Stimulated activated CD4-positive, alpha-beta T cell treated with anti-CD3 and anti-CD28 coated beads, Interleukin-1b, Interleukin-23, amount 100 ng/mL, for 24 hours (primary cell): ENCODE data around the gene PARP1.

Experiments used
- DNase-seq, 4 experiments: peaks; one replicate each; pipeline ENCODE4 v3.0.0-alpha.2; 2020; ENCODE audit warnings: low read depth in 4 of 4, low spot score in 1 of 4

Gene PARP1

DNA sequence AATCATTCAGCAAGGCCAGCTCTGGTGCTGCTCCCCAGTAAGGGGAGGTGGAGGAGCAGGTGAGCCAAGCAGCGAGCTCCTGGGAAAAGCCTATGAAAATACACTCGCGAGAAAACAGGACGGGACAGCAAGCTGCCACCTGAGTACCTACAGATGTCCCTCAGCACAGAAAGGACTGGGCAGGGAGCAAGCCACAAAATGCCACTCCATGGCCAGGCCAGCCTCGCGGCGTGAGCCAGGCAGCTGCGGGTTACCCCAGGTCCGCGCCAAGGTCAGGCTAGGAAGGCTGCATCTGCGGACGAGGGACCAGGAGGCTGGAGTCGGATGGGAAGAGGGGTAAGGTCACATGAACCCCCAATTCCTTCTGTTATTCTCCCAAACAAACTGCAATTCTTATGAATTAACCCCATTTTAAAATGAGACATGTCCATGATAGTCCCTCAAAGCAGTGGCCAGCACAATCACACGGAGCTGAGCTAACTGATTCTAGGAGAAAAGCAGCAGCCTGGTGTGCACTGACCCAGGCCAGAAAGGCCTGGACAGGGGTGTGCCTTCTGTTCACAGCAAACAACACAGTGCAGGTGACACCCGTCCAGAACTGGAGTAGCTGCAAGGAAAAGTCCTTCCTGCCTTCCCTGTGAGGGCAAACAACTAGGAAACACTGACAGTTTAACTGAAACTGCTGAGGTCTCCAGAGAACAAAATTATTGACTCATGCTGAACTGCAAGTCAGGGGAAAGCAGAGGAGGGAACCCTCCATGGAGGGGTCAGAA, 26.5 kb downstream of the PARP1 start:
- no peak for DNase-seq

- DNase-seq, result no peak
Observed at GRCh38 chr1:226378071-226378470, 29.8 kb downstream of the PARP1 start.

GRCh38 chr1:226376300-226376699, 31.6 kb downstream of the PARP1 start:
- no peak for DNase-seq

DNA sequence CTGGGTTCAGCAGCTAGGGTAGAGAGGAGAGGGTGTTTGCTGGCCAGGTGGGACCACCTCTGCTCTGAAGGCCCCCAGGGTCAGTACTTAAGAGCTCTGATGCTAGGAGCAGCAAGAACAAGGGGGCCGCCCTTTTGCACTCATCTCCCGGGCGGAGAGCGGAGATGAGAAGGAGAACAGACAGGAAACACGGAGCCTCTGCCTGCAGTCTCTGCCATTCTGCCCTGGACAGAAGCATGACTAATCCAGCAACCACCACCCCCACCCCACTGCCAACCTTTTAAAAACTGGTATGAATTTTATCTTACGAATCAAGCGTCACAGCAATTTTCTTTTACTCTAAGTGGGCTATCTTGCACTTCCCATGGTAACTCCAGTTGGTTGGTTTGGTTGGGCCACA, 34.5 kb downstream of the PARP1 start:
- DNase-seq, result no peak

DNA sequence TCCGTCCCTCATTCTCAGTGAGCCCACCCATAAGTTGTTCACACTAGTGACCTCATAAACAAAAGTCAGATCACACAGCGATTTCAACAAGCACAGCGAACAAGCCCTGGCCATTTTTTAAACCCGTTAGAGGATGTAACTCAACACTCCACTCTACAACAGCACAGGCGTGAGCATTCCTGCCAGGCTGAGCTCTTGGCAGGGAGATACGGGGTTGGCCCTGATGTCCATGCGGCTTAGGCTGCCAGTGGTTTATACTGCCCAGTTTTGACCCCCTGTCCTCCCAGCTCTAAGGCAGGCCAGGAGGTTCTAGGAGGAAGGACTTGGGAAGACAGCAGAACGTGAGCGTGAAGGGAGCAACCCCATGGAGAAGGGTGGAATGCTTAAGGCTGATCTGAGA, 35.0 kb downstream of the PARP1 start:
- DNase-seq, result no peak

GRCh38 chr1:226371866-226372490, 35.9 kb downstream of the PARP1 start:
- DNase-seq, result no peak

DNA sequence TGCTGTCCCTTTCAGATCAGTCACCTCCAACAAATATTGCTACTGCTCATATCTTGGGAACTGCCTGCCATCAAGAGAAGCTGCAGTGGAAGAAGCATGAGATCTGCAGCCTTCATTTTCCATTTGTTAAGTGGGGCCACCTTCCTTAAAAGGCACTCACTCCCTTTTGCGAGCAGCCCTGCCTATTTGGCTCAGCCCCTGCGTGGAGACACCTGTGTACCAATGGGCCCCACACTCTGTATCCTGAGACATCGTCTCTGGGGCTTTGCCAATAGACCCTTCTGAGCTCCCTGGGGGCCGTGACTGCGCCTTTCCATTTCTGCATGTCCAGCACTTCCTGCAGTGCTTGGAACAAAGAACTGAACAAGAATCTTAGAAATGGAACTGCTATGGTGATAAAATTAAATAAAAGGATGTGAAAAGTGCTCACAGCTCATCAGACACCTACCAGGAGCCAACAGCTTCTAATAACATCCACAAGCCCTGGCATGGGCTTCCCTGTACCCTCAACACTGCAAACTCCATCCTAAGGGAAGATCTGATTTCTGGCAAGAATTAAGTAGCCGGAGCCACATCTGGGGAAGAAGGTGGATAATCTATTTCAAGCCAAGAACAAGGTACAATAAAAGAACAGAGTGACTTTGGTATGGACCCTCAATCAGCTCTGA, 36.7 kb downstream of the PARP1 start:
- no peak for DNase-seq

GRCh38 chr1:226370144-226370923, 37.6 kb downstream of the PARP1 start:
- DNase-seq, result no peak

GRCh38 chr1:226369110-226369509, 38.8 kb downstream of the PARP1 start:
- DNase-seq, result no peak

- DNase-seq, result no peak
Observed at GRCh38 chr1:226366290-226366689, 41.6 kb downstream of the PARP1 start.

- no peak for DNase-seq
Observed at GRCh38 chr1:226365831-226366231, 42.1 kb downstream of the PARP1 start.

DNA sequence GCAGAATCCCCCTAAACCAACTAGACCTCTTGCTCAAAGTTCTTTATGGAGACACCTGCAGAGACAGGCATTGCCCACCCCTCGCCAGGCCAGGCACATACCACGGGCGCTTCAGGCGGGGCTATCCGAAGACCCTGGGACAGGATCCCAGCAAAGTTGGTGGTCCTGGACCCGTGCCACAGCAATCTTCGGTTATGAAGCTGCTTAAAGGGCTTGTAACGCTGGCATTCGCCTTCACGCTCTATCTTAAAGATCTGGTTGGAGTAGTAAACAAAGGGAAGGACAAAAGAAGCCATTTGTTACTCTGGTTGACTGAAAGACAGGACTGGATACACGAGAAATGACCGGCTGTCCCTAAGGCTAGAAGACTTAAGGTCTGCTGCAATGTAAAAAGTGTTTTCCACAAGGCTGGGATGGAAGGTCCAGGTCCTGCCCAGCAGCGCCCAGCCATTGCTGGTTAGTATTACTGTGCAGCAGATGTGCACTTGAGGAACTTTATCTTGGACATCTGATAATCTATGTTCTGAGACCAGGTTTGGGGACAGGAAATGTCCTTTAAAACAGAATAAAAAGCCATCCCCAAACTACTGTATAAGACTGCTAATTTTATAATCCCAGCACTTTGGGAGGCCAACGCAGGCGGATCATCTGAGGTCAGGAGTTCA, 42.9 kb downstream of the PARP1 start:
- no peak for DNase-seq

GRCh38 chr1:226364514-226364899, 43.4 kb downstream of the PARP1 start:
- DNase-seq, result no peak

GRCh38 chr1:226363801-226364513, 43.9 kb downstream of the PARP1 start:
- DNase-seq, result no peak

DNA sequence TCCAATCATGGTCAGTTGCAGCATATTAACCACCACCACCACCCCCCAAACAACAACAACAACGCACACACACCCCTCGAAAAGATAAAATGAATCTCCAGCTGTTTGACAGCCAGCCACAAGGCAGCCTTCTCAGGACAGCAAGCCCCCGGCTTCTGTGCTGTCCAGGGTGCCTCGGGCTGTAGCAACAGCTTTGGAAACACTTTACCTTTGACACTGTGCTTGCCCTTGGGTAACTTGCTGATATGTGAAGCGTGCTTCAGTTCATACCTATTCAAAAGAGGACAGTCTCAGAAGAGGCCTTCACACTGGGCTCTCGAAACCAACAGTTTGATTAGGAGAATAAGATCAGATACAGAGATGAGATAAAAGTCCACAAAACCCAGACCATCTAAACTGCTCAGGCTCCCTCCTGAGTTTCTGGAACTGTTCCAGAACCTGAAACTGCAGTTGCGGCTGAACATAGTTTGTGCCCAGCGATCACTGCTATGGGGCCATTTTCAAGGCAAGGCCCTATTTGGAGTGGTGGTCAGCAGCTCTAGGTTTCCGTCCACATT, 44.9 kb downstream of the PARP1 start:
- no peak for DNase-seq

- DNase-seq, result no peak
Observed at GRCh38 chr1:226362361-226362760, 45.5 kb downstream of the PARP1 start.

GRCh38 chr1:226360106-226360746, 47.7 kb downstream of the PARP1 start:
- DNase-seq, result no peak

- no peak for DNase-seq
Observed at GRCh38 chr1:226357416-226357815, 50.5 kb downstream of the PARP1 start.

GRCh38 chr1:226355669-226356551, 52.0 kb downstream of the PARP1 start:
- DNase-seq, result no peak
